Gastrocnemius medialis (tissue), 4 donors: Measurements from ENCODE around the gene NANOS1. TPM values are rescaled to one million over a fixed set of nuclear protein-coding genes. Genes with fewer than 3 reads are reported as not detected.

Experiments
- ATAC-seq, 2 donors: fragments of 150-250 bp; one replicate each; pipeline ENCODE4 v1.9.1; 2016
- DNase-seq, 2 donors: peaks; one replicate each; pipeline ENCODE4 v3.0.0-alpha.2; 2019
- H3K27ac ChIP-seq, 4 donors: fragments of 200-600 bp; sonication (generic); 1 replicate in 1 of 4; 2 replicates in 3 of 4; pipeline ENCODE4 v1.5.1; 2016 to 2018; ENCODE audit warnings: mild to moderate bottlenecking in 2 of 4, moderate library complexity in 1 of 4
- H3K27me3 ChIP-seq, 3 donors: fragments of 200-600 bp; sonication (generic) in 2 of 3; 1 replicate in 1 of 3; 2 replicates in 2 of 3; pipeline versions ENCODE4 v1.5.1 to v1.6.0; 2016 to 2019; ENCODE audit warnings: mild to moderate bottlenecking in 1 of 3, moderate library complexity in 1 of 3
- H3K36me3 ChIP-seq, 2 donors: fragments of 200-600 bp; sonication (generic) in 1 of 2; one replicate each; pipeline ENCODE4 v1.5.1; 2017 to 2018
- H3K4me1 ChIP-seq, 2 donors: fragments of 200-600 bp; sonication (generic) in 1 of 2; one replicate each; pipeline ENCODE4 v1.5.1; 2016 to 2017; ENCODE audit warnings: mild to moderate bottlenecking in 2 of 2
- H3K4me3 ChIP-seq, 4 donors: fragments of 200-600 bp; sonication (generic) in 3 of 4; 1 replicate in 1 of 4; 2 replicates in 3 of 4; pipeline ENCODE4 v1.5.1; 2016 to 2019; ENCODE audit warnings: mild to moderate bottlenecking in 2 of 4
- H3K9me3 ChIP-seq, 3 donors: fragments of 200-600 bp; sonication (generic) in 2 of 3; 1 replicate in 1 of 3; 2 replicates in 2 of 3; pipeline ENCODE4 v1.5.1; 2016 to 2019
- POLR2A ChIP-seq, 2 donors: fragments of 450-650 bp; IDR thresholded peaks; one replicate each; pipeline ENCODE4 v1.6.1; 2017; ENCODE audit warnings: antibody characterized with exemption in 2 of 2, mild to moderate bottlenecking in 2 of 2, moderate library complexity in 2 of 2
- in situ Hi-C, 4 donors: fragments of 200-750 bp; cut with MboI; loops; one replicate each; pipeline versions ENCODE4 v1.15.0 to v1.8.0; 2017; ENCODE audit warnings: low sequenced_read_pairs in 4 of 4
- intact Hi-C: fragments of 100-400 bp; cut with DNase I; formaldehyde crosslinking; loops from one replicate; pipeline ENCODE4 v1.15.1; 2023; ENCODE audit warnings: low total_unique reads
- total RNA-seq, 4 donors: library from RNA; depleted of rRNA; stranded (reverse); fragments of >200 nt; gene quantifications; one replicate each; pipeline versions ENCODE4 v1.1.0 to v1.2.3, GENCODE V29; 2016
- TF ChIP-seq, protein P1 (sequence below), 5 experiments: fragments of 450-650 bp in 3 of 5; fragments of 200-600 bp in 2 of 5; sonication (generic) in 2 of 5; IDR thresholded peaks in 4 of 5; conservative IDR thresholded peaks in 1 of 5; 1 replicate in 4 of 5; 2 replicates in 1 of 5; pipeline ENCODE4 v1.5.1; 2016 to 2019; ENCODE audit warnings: antibody characterized with exemption in 5 of 5, mild to moderate bottlenecking in 3 of 5, moderate library complexity in 3 of 5

Gene NANOS1
- total RNA-seq, 4 donors from 2014 or later, result 10.5 to 25.2 (median 17.4) TPM

DNA sequence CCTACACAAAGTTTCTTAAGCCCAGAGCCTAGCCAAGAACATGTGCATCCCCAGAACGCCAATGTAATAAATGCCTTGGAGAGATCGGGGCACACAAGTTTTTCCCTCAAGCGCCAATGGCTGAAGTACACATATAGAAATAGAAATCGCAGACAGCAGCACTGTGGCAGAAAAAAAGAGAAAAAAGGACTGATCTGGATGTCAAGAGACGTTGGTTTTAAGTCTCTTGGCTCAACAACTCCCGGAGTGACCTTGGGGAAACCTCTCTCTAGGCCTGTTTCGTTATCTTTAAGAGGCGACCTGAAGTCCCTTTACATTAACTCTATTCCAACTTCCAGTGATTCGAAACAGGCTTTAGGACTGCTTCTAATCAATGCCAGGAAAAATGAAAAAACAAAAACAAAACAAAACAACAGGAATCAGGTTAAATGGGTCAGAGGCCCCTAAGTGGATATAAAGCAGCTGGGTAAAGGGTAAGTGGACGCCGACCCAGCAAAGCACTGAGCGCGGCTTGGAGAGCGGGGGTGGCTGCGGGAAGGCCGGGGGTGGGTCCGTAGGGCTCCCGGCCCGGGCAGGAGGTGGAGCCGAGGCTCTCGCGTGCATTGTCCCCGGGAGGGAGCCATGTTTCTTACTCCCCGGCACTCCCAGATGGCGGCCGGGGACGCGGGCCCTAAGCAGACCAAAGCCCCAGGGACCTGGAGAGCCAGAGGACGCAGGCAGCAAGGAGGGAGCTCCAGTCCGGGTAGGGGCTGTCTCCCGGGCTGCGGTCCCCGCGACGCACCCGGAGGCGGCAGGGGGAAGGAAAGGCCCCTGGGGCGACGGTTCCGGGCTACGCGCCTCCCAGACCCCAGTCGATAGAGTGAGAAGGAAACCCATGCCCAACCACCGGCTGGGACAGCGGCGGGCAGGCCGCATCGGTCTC is 50.3 kb downstream of the NANOS1 start:
- Histone ChIP-seq H3K9me3 (no peaks in the 10 kb centered on the region), H3K4me1 (peaks cover 30 to 32% of the 10 kb centered on the region in 2 donors), H3K4me3 (peak overlapping the region; percentile 77 to 94 (median 92)), H3K36me3 (no peaks in the 10 kb centered on the region), H3K27ac (peak overlapping the region; percentile 95 to 99 (median 97)), H3K27me3 (no peaks in the 10 kb centered on the region)
- ATAC-seq (peak; percentile 61 to 69), DNase-seq (peak; percentile 63 to 64)
- in situ Hi-C loops, result no loop called here
- TF ChIP-seq, protein P1, sequence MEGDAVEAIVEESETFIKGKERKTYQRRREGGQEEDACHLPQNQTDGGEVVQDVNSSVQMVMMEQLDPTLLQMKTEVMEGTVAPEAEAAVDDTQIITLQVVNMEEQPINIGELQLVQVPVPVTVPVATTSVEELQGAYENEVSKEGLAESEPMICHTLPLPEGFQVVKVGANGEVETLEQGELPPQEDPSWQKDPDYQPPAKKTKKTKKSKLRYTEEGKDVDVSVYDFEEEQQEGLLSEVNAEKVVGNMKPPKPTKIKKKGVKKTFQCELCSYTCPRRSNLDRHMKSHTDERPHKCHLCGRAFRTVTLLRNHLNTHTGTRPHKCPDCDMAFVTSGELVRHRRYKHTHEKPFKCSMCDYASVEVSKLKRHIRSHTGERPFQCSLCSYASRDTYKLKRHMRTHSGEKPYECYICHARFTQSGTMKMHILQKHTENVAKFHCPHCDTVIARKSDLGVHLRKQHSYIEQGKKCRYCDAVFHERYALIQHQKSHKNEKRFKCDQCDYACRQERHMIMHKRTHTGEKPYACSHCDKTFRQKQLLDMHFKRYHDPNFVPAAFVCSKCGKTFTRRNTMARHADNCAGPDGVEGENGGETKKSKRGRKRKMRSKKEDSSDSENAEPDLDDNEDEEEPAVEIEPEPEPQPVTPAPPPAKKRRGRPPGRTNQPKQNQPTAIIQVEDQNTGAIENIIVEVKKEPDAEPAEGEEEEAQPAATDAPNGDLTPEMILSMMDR (IDR thresholded peaks at IDR 0.05 in 4 of 5, conservative IDR thresholded peaks at IDR 0.05 in 1 of 5), result no peak
- TF ChIP-seq POLR2A (IDR thresholded peaks at IDR 0.05), result no peak
- intact Hi-C loops, result loop anchor here (1.0 to 5.0 kb wide), 4 partner anchors 51 to 323 kb away; partner anchors contain the start of gene NANOS1

DNA sequence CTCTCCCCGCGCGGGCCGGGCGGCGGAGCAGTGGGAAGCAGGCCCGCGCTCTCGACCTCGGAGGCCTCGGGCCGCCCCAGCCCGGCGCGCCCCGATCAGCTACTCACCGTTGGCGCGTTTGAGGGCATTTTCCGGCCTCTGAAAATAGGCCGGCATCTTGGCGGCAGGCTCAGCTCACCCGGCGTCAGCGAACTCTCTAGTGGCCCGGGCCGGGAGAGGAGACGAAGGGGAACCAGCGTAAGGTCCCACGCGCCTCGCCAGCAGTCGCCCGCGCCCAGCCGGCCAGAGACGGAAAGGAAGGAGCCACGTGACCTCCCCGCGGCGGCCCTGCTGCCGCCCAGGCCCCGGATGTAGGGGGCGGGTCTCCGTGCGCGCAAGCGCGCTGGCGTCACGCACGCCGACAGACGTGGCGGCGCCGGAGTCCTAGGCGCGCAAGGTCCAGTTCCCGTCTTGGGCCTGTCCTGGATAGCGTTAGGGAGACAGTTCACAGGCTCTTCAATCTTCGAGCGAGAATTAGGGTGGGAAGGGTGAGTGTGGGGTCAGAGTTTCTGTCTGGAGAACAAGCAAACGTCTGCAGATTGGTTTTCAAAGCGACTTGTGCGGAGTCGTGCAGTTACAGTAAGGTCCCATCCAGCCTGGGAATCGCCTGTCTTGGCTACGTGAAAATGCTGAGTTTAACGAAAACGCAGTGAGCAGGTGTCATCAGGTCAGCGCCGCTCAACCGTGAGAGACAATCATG is 51.2 kb downstream of the NANOS1 start, which contains the start of gene EIF3A:
EIF3A (minus strand) TSS at position 297 of the 739 bp plus-strand sequence; CDS start at position 156, 141 bp downstream.
- DNase-seq (peak; percentile 81 to 92), ATAC-seq (peak; percentile 87 to 90)
- in situ Hi-C loops (no loop called here), intact Hi-C loops (loop anchor here (1.0 to 5.0 kb wide), 4 partner anchors 23 to 323 kb away; partner anchors contain the start of gene NANOS1)
- TF ChIP-seq, protein P1 (IDR thresholded peaks at IDR 0.05 in 4 of 5, conservative IDR thresholded peaks at IDR 0.05 in 1 of 5), result peak in 1 of 5 experiments; percentile 9
- peak; percentile 96 to 97 for TF ChIP-seq POLR2A (IDR thresholded peaks at IDR 0.05)
- Histone ChIP-seq H3K4me1 (peaks cover 30 to 32% of the 10 kb centered on the region in 2 donors), H3K36me3 (no peaks in the 10 kb centered on the region), H3K27me3 (no peaks in the 10 kb centered on the region), H3K4me3 (peak within 1 kb of the TSS; percentile 77 to 94 (median 92)), H3K27ac (peak within 1 kb of the TSS; percentile 95 to 99 (median 97)), H3K9me3 (no peaks in the 10 kb centered on the region)

Other genes with a start within 250 kb of the NANOS1 start
- 100 to 1,000 TPM; 136 to 240 (median 191) TPM for gene EIF3A, start 51.1 kb downstream of the NANOS1 start, total RNA-seq
- 10 to 100 TPM; 25.7 to 59.5 (median 43.7) TPM for gene DENND10, start 74.4 kb downstream of the NANOS1 start, total RNA-seq
- gene SFXN4, start 136.0 kb downstream of the NANOS1 start, total RNA-seq, result 10 to 100 TPM; 25.6 to 69.7 (median 39.8) TPM
- gene PRDX3, start 149.1 kb downstream of the NANOS1 start, total RNA-seq, result 100 to 1,000 TPM; 227 to 342 (median 250) TPM
- 10 to 100 TPM in 1 of 4 donors, 1 to 10 TPM in 3; 6.2 to 12.5 (median 9.1) TPM for gene GRK5, start 177.9 kb downstream of the NANOS1 start, total RNA-seq